ENCODE measurements around the gene KRTAP9-2.
"Not testable (repeated sequence)": the region's sequence is repeated elsewhere in the genome, so short reads cannot be mapped to it uniquely, and the experiment has no call there.

DNA sequence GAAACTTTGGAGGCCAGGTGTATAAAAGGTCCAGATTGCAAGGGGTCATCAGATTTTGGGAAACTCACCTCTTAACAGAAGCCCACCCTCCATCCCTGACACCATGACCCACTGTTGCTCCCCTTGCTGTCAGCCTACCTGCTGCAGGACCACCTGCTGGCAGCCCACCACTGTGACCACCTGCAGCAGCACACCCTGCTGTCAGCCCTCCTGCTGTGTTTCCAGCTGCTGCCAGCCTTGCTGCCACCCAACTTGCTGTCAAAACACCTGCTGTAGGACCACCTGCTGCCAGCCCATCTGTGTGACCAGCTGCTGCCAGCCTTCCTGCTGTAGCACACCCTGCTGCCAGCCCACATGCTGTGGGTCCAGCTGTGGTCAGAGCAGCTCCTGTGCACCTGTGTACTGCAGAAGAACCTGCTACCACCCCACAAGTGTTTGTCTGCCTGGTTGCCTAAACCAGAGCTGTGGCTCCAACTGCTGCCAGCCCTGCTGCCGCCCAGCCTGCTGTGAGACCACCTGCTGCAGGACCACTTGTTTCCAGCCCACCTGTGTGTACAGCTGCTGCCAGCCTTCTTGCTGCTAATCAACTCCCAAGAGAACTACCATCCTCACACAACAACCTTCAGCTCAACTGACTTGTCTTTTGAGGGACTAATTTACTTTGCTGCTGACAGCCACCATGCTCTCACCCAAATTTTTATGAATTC is 6.1 kb downstream of the KRTAP9-2 start, which contains the start of gene KRTAP9-3:
- TF ChIP-seq GATA3 (IDR thresholded peaks at IDR 0.05; ENCODE audit: borderline replicate concordance); CBX2 (IDR thresholded peaks at IDR 0.05; ENCODE audit: borderline replicate concordance, low read depth); EHMT2 (IDR thresholded peaks at IDR 0.05; ENCODE audit: low read depth); HDAC2 (IDR thresholded peaks at IDR 0.05); EP300 (IDR thresholded peaks at IDR 0.05); EHF (CRISPR knock-in tag; IDR thresholded peaks at IDR 0.05); REST (IDR thresholded peaks at IDR 0.05); CHD4 (IDR thresholded peaks at IDR 0.05; ENCODE audit: borderline replicate concordance); POLR2A (IDR thresholded peaks at IDR 0.05; ENCODE audit: low read length); KDM1A (IDR thresholded peaks at IDR 0.05; ENCODE audit: low read depth); CEBPB (IDR thresholded peaks at IDR 0.05): not testable (repeated sequence)
- TF ChIP-seq, protein P1, sequence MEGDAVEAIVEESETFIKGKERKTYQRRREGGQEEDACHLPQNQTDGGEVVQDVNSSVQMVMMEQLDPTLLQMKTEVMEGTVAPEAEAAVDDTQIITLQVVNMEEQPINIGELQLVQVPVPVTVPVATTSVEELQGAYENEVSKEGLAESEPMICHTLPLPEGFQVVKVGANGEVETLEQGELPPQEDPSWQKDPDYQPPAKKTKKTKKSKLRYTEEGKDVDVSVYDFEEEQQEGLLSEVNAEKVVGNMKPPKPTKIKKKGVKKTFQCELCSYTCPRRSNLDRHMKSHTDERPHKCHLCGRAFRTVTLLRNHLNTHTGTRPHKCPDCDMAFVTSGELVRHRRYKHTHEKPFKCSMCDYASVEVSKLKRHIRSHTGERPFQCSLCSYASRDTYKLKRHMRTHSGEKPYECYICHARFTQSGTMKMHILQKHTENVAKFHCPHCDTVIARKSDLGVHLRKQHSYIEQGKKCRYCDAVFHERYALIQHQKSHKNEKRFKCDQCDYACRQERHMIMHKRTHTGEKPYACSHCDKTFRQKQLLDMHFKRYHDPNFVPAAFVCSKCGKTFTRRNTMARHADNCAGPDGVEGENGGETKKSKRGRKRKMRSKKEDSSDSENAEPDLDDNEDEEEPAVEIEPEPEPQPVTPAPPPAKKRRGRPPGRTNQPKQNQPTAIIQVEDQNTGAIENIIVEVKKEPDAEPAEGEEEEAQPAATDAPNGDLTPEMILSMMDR (IDR thresholded peaks at IDR 0.05) = not testable (repeated sequence)
- TF ChIP-seq, protein P2, sequence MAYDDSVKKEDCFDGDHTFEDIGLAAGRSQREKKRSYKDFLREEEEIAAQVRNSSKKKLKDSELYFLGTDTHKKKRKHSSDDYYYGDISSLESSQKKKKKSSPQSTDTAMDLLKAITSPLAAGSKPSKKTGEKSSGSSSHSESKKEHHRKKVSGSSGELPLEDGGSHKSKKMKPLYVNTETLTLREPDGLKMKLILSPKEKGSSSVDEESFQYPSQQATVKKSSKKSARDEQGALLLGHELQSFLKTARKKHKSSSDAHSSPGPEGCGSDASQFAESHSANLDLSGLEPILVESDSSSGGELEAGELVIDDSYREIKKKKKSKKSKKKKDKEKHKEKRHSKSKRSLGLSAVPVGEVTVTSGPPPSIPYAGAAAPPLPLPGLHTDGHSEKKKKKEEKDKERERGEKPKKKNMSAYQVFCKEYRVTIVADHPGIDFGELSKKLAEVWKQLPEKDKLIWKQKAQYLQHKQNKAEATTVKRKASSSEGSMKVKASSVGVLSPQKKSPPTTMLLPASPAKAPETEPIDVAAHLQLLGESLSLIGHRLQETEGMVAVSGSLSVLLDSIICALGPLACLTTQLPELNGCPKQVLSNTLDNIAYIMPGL (CRISPR knock-in tag; IDR thresholded peaks at IDR 0.05; ENCODE audit: borderline replicate concordance) = not testable (repeated sequence)
